Measurements from ENCODE around the gene NFKBIZ. TPM values are rescaled to one million over a fixed set of nuclear protein-coding genes. Genes with fewer than 3 reads are reported as not detected.
"Not testable (repeated sequence)": the region's sequence is repeated elsewhere in the genome, so short reads cannot be mapped to it uniquely, and the experiment has no call there.

The NFKBIZ gene
- total RNA-seq, 1 donor from 2014 or later = 14.7 TPM

DNA sequence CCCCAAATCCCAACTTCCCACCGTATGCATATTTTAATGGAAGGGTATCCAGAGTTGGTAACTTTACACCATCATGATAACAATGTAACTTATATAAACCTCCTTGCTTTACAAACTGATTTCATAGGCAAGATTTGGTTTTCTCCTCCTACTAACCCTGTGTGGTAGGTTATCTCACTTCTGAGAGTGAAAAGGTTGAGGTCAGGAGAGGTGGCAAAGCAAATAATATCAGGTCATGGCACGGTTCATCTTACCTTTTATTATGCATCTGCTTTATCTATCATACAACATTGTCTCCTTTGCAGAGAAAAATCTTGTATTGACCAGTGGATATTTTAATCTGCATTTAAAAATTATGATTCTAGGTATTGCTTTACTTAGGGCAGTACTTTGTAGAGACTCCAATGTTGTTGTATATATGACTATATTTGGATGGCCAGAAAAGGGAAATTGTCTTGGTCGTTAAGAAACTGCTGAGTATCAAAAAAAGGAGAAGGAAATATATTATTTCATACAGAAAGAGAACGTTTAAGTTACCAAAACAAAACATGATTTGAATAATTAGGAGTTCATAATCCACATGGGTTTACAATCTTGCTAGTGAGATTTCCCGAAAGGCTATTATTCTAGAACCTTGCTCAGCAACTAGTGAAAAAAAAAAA is 30.4 kb downstream of the NFKBIZ start:
- no peaks in the 10 kb centered on the region for H3K36me3 Mint-ChIP-seq
- H3K9me3 ChIP-seq (ENCODE audit: low read depth) = no peaks in the 10 kb centered on the region
- H3K9ac ChIP-seq = no peak overlapping the region
- peaks cover 2% of the 10 kb centered on the region for H3K27me3 Mint-ChIP-seq (ENCODE audit: insufficient read depth, low read depth)
- H3F3A ChIP-seq (ENCODE audit: low read depth) = no peaks in the 10 kb centered on the region
- no peak overlapping the region for H3K27ac Mint-ChIP-seq
- H4K20me1 ChIP-seq (ENCODE audit: low read depth) = no peaks in the 10 kb centered on the region
- H2AFZ ChIP-seq (replicated peaks) = no peak overlapping the region
- no peak overlapping the region for H3K4me3 ChIP-seq
- H3K27ac ChIP-seq = no peak overlapping the region
- no peaks in the 10 kb centered on the region for H3K79me2 ChIP-seq (ENCODE audit: low read depth)
- H3K4me3 Mint-ChIP-seq = no peak overlapping the region
- no peaks in the 10 kb centered on the region for H3K9me3 Mint-ChIP-seq
- no peaks in the 10 kb centered on the region for H3K4me1 Mint-ChIP-seq
- DNase-seq (ENCODE audit: low spot score) = no peak
- H3K36me3 ChIP-seq = no peaks in the 10 kb centered on the region
- TF ChIP-seq EZH2 (IDR thresholded peaks at IDR 0.05) = no peak
- TF ChIP-seq, protein P1, sequence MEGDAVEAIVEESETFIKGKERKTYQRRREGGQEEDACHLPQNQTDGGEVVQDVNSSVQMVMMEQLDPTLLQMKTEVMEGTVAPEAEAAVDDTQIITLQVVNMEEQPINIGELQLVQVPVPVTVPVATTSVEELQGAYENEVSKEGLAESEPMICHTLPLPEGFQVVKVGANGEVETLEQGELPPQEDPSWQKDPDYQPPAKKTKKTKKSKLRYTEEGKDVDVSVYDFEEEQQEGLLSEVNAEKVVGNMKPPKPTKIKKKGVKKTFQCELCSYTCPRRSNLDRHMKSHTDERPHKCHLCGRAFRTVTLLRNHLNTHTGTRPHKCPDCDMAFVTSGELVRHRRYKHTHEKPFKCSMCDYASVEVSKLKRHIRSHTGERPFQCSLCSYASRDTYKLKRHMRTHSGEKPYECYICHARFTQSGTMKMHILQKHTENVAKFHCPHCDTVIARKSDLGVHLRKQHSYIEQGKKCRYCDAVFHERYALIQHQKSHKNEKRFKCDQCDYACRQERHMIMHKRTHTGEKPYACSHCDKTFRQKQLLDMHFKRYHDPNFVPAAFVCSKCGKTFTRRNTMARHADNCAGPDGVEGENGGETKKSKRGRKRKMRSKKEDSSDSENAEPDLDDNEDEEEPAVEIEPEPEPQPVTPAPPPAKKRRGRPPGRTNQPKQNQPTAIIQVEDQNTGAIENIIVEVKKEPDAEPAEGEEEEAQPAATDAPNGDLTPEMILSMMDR (IDR thresholded peaks at IDR 0.05) = no peak
- no peak for TF ChIP-seq EZH2phosphoT487 (IDR thresholded peaks at IDR 0.05)
- H3K4me1 ChIP-seq = no peaks in the 10 kb centered on the region
- H3K27me3 ChIP-seq = no peaks in the 10 kb centered on the region
- H3K4me2 ChIP-seq = no peak overlapping the region

DNA sequence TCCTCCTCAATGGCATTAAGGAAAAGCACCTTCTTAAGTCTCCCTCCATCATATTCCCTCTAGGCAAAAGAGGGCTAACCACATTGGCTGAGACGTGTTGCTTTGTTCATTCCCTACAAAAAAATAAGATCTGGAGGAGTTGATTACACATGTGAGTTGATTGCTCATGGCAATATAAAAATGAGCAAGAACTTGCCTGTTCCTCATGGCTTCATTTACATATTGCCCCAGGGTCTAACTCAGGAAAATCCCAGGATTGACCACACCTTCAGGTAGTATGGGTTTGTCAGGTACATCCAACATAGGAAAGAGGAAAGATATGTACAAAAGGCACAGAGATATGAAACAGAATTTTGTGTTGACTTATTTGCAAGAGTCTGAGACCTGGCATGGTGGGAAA is 35.5 kb downstream of the NFKBIZ start:
- Mint-ChIP-seq H3K27me3 (ENCODE audit: insufficient read depth, low read depth) (peaks cover 4% of the 10 kb centered on the region), H3K4me3 (no peak overlapping the region), H3K36me3 (no peaks in the 10 kb centered on the region), H3K9me3 (peaks cover 2% of the 10 kb centered on the region), H3K4me1 (no peaks in the 10 kb centered on the region), H3K27ac (no peak overlapping the region)
- H3K27me3 ChIP-seq = no peaks in the 10 kb centered on the region
- H3K27ac ChIP-seq = no peak overlapping the region
- no peaks in the 10 kb centered on the region for H3K79me2 ChIP-seq (ENCODE audit: low read depth)
- no peak for DNase-seq (ENCODE audit: low spot score)
- no peak overlapping the region for H3K9ac ChIP-seq
- TF ChIP-seq EZH2 (IDR thresholded peaks at IDR 0.05) (no peak), EZH2phosphoT487 (IDR thresholded peaks at IDR 0.05) (no peak)
- TF ChIP-seq, protein P1 (IDR thresholded peaks at IDR 0.05) = no peak
- no peaks in the 10 kb centered on the region for H3F3A ChIP-seq (ENCODE audit: low read depth)
- no peaks in the 10 kb centered on the region for H3K36me3 ChIP-seq
- H3K4me3 ChIP-seq = no peak overlapping the region
- no peaks in the 10 kb centered on the region for H3K9me3 ChIP-seq (ENCODE audit: low read depth)
- no peak overlapping the region for H3K4me2 ChIP-seq
- no peaks in the 10 kb centered on the region for H4K20me1 ChIP-seq (ENCODE audit: low read depth)
- no peaks in the 10 kb centered on the region for H3K4me1 ChIP-seq
- no peak overlapping the region for H2AFZ ChIP-seq (replicated peaks)

DNA sequence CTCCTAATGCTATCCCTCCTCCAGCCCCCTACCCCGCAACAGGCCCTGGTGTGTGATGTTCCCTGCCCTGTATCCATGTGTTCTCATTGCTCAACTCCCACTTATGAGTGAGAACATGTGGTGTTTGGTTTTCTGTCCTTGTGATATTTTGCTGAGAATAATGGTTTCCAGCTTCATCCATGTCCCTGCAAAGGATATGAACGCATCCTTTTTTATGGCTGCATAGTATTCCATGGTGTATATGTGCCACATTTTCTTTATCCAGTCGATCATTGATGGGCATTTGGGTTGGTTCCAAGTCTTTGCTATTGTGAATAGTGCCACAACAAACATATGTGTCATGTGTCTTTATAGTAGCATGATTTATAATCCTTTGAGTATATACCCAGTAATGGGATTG is 36.3 kb downstream of the NFKBIZ start:
- H3K27ac Mint-ChIP-seq; H3K79me2 ChIP-seq (ENCODE audit: low read depth): not testable (repeated sequence)

DNA sequence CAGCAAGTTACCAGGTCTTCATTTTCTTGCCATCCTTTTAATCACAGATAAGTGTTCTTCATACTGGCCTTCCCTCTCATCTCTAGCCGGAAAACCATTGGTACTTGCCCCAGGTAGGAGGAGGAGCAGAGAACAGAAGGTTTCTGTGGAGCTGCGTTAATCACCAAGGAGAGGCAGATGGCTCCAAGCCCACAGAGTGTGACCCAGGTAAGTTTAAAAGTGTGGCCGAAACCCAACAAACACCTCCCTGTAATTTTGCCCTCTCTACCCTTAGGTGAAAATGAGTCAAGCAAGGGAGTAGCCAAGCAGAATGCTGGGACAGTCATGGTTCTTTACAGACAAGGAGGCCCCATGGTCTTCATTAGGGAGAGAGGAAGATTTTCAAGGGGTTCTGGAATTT is 37.3 kb downstream of the NFKBIZ start:
- H3K9me3 ChIP-seq (ENCODE audit: low read depth) = no peaks in the 10 kb centered on the region

More for the DNA sequence above, 36.3 kb downstream of the NFKBIZ start:
- not testable (repeated sequence) for H3K27me3 ChIP-seq; H3K4me3 ChIP-seq; H2AFZ ChIP-seq (replicated peaks); H3K36me3 Mint-ChIP-seq; H3K27me3 Mint-ChIP-seq (ENCODE audit: insufficient read depth, low read depth); H3K4me3 Mint-ChIP-seq; H3K9ac ChIP-seq; H3K9me3 ChIP-seq (ENCODE audit: low read depth); H4K20me1 ChIP-seq (ENCODE audit: low read depth); DNase-seq (ENCODE audit: low spot score); H3K4me1 Mint-ChIP-seq; H3K4me1 ChIP-seq; H3K27ac ChIP-seq; H3K4me2 ChIP-seq; H3K9me3 Mint-ChIP-seq; H3K36me3 ChIP-seq; H3F3A ChIP-seq (ENCODE audit: low read depth)

More for the DNA sequence above, 37.3 kb downstream of the NFKBIZ start:
- H3K27me3 ChIP-seq = no peaks in the 10 kb centered on the region
- H3K4me3 ChIP-seq = no peak overlapping the region
- no peaks in the 10 kb centered on the region for H4K20me1 ChIP-seq (ENCODE audit: low read depth)
- no peaks in the 10 kb centered on the region for H3K4me1 Mint-ChIP-seq
- peaks cover 2% of the 10 kb centered on the region for H3K9me3 Mint-ChIP-seq
- H3K36me3 ChIP-seq = no peaks in the 10 kb centered on the region
- no peak overlapping the region for H3K27ac ChIP-seq
- H3K9ac ChIP-seq = no peak overlapping the region
- H3K27ac Mint-ChIP-seq = no peak overlapping the region
- no peak overlapping the region for H3K4me3 Mint-ChIP-seq
- no peaks in the 10 kb centered on the region for H3K4me1 ChIP-seq
- TF ChIP-seq, protein P1 (IDR thresholded peaks at IDR 0.05) = no peak
- H3F3A ChIP-seq (ENCODE audit: low read depth) = peaks cover 6% of the 10 kb centered on the region
- no peak for DNase-seq (ENCODE audit: low spot score)
- no peak overlapping the region for H3K4me2 ChIP-seq
- H3K36me3 Mint-ChIP-seq = no peaks in the 10 kb centered on the region
- peaks cover 4% of the 10 kb centered on the region for H3K27me3 Mint-ChIP-seq (ENCODE audit: insufficient read depth, low read depth)
- no peaks in the 10 kb centered on the region for H3K79me2 ChIP-seq (ENCODE audit: low read depth)
- H2AFZ ChIP-seq (replicated peaks) = no peak overlapping the region
